OCI-LY1 (cell line): Measurements from ENCODE around the gene EPN3.

Source experiments
- H2AFZ ChIP-seq: fragments of 200-600 bp; sonication (generic), shearing (Covaris generic); 2 replicates; pipeline ENCODE4 v1.6.0; 2014; ENCODE audit warnings: antibody characterized with exemption, mild to moderate bottlenecking, low read length
- H3F3A ChIP-seq: fragments of 200-600 bp; sonication (generic), shearing (Covaris generic); 2 replicates; pipeline ENCODE4 v1.6.0; 2014; ENCODE audit warnings: mild to moderate bottlenecking, antibody characterized with exemption, low read length, moderate library complexity; ENCODE audit not compliant: insufficient read depth
- H3K27ac ChIP-seq: fragments of 200-600 bp; sonication (generic); 2 replicates; pipeline ENCODE4 v1.5.1; 2014; ENCODE audit warnings: low read length, mixed run types, mild to moderate bottlenecking, low read depth; ENCODE audit not compliant: poor library complexity, severe bottlenecking
- H3K27me3 ChIP-seq: fragments of 200-600 bp; sonication (generic); 2 replicates; pipeline ENCODE4 v1.6.0; 2014; ENCODE audit warnings: antibody characterized with exemption, mild to moderate bottlenecking, low read length, moderate library complexity; ENCODE audit not compliant: insufficient read depth
- H3K36me3 ChIP-seq: fragments of 200-600 bp; sonication (generic); 2 replicates; pipeline ENCODE4 v1.6.1; 2014; ENCODE audit warnings: mild to moderate bottlenecking, antibody characterized with exemption, low read length, moderate library complexity, mixed read lengths; ENCODE audit not compliant: insufficient read depth
- H3K4me1 ChIP-seq: fragments of 200-600 bp; sonication (generic); 2 replicates; pipeline ENCODE4 v1.5.1; 2014; ENCODE audit warnings: mild to moderate bottlenecking, low read length, moderate library complexity; ENCODE audit not compliant: insufficient read depth, severe bottlenecking
- H3K4me2 ChIP-seq: fragments of 200-600 bp; sonication (generic), shearing (Covaris generic); 2 replicates; pipeline ENCODE4 v1.6.1; 2014; ENCODE audit warnings: low read length
- H3K4me3 ChIP-seq: fragments of 200-600 bp; sonication (generic); 2 replicates; pipeline ENCODE4 v1.5.1; 2014; ENCODE audit warnings: low read length, low read depth, mild to moderate bottlenecking, mixed read lengths; ENCODE audit not compliant: poor library complexity, severe bottlenecking
- H3K79me2 ChIP-seq: fragments of 200-600 bp; shearing (Covaris generic); 2 replicates; pipeline ENCODE4 v1.6.1; 2016; ENCODE audit warnings: mixed run types, low read length, mixed read lengths; ENCODE audit not compliant: insufficient read depth
- H3K9ac ChIP-seq: fragments of 200-600 bp; sonication (generic), shearing (Covaris generic); 2 replicates; pipeline ENCODE4 v1.6.1; 2014; ENCODE audit warnings: mild to moderate bottlenecking, low read length, mixed read lengths
- H3K9me2 ChIP-seq: fragments of 200-600 bp; sonication (generic), shearing (Covaris generic); 2 replicates; pipeline ENCODE4 v1.6.1; 2014; ENCODE audit warnings: low read depth, mild to moderate bottlenecking, low read length, mixed read lengths
- H3K9me3 ChIP-seq: fragments of 200-600 bp; shearing (Covaris generic); 2 replicates; pipeline ENCODE4 v1.6.1; 2014; ENCODE audit warnings: low read length, mixed read lengths
- H4K20me1 ChIP-seq: fragments of 200-600 bp; sonication (generic), shearing (Covaris generic); 2 replicates; pipeline ENCODE4 v1.6.0; 2016; ENCODE audit warnings: mild to moderate bottlenecking, low read length; ENCODE audit not compliant: insufficient read depth
- CTCF ChIP-seq: fragments of 200-600 bp; sonication (generic), shearing (Covaris generic); IDR thresholded peaks from 2 replicates; pipeline ENCODE4 v1.5.1; 2017; ENCODE audit warnings: mild to moderate bottlenecking, antibody characterized with exemption, low read length, moderate library complexity, mixed read lengths
- EZH2 ChIP-seq: fragments of 200-600 bp; sonication (generic), shearing (Covaris generic); IDR thresholded peaks from 2 replicates; pipeline ENCODE4 v1.8.0; 2017; ENCODE audit warnings: borderline replicate concordance, mixed run types, mild to moderate bottlenecking, antibody characterized with exemption, low read length, moderate library complexity, mixed read lengths

Gene EPN3

GRCh38 chr17:50505591-50506130, 26.9 kb upstream of the EPN3 start:
- H3K4me2 ChIP-seq: no peak overlapping the region
- H3K79me2 ChIP-seq: no peaks in the 10 kb centered on the region
- H3K4me1 ChIP-seq: peaks cover 7% of the 10 kb centered on the region
- H3K9me2 ChIP-seq: no peaks in the 10 kb centered on the region
- no peak overlapping the region for H2AFZ ChIP-seq
- H3K9ac ChIP-seq: no peak overlapping the region
- no peak for TF ChIP-seq EZH2
- no peak for TF ChIP-seq CTCF
- H4K20me1 ChIP-seq: no peaks in the 10 kb centered on the region
- H3K27ac ChIP-seq: no peak overlapping the region
- no peak overlapping the region for H3K4me3 ChIP-seq
- no peaks in the 10 kb centered on the region for H3K9me3 ChIP-seq
- H3K36me3 ChIP-seq: no peaks in the 10 kb centered on the region
- peaks cover 5% of the 10 kb centered on the region; the same call in 1 of the 2 replicates for H3K27me3 ChIP-seq
- H3F3A ChIP-seq: no peaks in the 10 kb centered on the region

GRCh38 chr17:50506298-50506697, 26.2 kb upstream of the EPN3 start:
- TF ChIP-seq CTCF (no peak), EZH2 (no peak)
- Histone ChIP-seq H3K9me2 (no peaks in the 10 kb centered on the region), H3K4me2 (no peak overlapping the region), H3K27me3 (peaks cover 5% of the 10 kb centered on the region; the same call in 1 of the 2 replicates), H3K9ac (no peak overlapping the region), H3K4me3 (no peak overlapping the region), H3K79me2 (no peaks in the 10 kb centered on the region), H3K9me3 (no peaks in the 10 kb centered on the region), H3K27ac (no peak overlapping the region), H3K36me3 (no peaks in the 10 kb centered on the region), H4K20me1 (no peaks in the 10 kb centered on the region), H3K4me1 (peaks cover 7% of the 10 kb centered on the region), H3F3A (no peaks in the 10 kb centered on the region), H2AFZ (no peak overlapping the region)

GRCh38 chr17:50507871-50508572, 24.5 kb upstream of the EPN3 start, which contains the start of gene MYCBPAP:
Gene MYCBPAP, plus strand, starts transcription at chr17:50508439. Its CDS starts 236 bp downstream, at chr17:50508675.
- H2AFZ ChIP-seq: peak within 1 kb of the TSS; percentile 96; the same call in 1 of the 2 replicates

More at GRCh38 chr17:50507871-50508572, 24.5 kb upstream of the EPN3 start, which contains the start of gene MYCBPAP:
- Histone ChIP-seq H4K20me1 (no peaks in the 10 kb centered on the region), H3K4me1 (peaks cover 7% of the 10 kb centered on the region), H3K9ac (peak within 1 kb of the TSS; percentile 24), H3K4me2 (peak within 1 kb of the TSS; percentile 63), H3F3A (no peaks in the 10 kb centered on the region), H3K9me3 (no peaks in the 10 kb centered on the region), H3K79me2 (no peaks in the 10 kb centered on the region), H3K9me2 (no peaks in the 10 kb centered on the region), H3K4me3 (peak within 1 kb of the TSS; percentile 54), H3K27ac (no peak within 1 kb of the TSS), H3K36me3 (no peaks in the 10 kb centered on the region), H3K27me3 (peaks cover 10% of the 10 kb centered on the region; the same call in 1 of the 2 replicates)
- TF ChIP-seq CTCF: peak; percentile 27; the same call in 1 of the 2 replicates
- TF ChIP-seq EZH2: no peak
